HG03457 (cell line): ENCODE results near the gene ABCC1.

Experiments used
- ATAC-seq: cut with Tn5 transposase; IDR thresholded peaks from one replicate; pipeline ENCODE4 v1.9.1; 2021; ENCODE audit warnings: moderate number of reproducible peaks; ENCODE audit not compliant: unreplicated experiment

ABCC1 gene

DNA sequence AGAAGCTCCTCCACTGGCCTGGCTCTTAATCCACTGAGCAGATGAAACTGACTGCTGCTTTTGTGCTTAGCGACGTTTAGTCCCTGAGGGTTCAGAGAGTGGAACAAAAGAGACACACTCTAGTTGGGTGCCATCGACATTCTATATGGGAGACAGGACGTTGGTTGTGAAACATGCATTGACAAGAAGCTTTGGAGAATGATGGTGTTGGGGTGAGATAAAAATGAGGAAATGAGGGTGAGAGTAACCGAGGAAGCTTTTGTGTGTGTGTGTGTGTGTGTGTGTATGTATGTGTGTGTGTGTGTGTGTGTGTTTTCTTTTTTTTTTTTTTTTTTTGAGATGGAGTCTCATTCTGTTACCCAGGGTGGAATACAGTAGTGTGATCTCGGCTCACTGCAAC lies 89.5 kb downstream of the ABCC1 start:
- ATAC-seq = no peak

GRCh38 chr16:16041196-16041892 lies 91.9 kb downstream of the ABCC1 start:
- no peak for ATAC-seq

DNA sequence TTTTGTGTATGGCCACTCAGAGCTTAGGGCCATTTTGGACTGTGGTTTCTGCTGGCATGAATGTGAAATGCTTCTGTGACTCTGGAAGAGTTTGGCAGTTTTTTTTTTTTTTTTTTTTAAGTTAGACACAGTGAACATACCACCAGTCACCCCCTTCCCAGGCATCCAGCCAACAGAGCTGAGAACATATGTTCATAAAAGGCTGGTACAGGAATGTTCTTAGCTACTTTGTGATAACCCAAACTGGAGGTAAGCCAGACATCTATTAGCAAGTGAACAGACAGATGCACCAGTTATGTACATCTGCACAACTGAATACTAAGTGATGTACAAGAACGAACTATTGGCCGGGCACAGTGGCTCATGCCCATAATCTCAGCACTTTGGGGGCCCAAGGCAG lies 92.7 kb downstream of the ABCC1 start:
- no peak for ATAC-seq

DNA sequence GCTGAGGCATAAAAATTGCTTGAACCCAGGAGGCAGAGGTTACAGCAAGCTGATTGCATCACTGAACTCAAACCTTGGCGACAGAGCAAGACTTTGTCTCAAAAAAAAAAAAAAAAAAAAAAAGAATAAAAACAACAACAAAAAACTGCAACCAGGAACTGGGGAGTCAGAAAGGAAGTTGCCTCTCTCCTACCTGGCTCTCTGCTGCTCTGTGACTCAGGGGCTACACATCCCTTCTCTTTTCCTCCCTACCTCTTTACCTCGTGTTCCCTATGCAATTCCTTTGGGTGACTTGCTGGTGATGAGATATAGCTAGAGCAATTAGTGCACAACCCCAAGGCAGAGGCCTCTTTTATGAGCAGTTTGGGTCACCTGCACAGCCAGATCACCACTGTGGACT lies 95.9 kb downstream of the ABCC1 start:
- ATAC-seq = no peak

- no peak for ATAC-seq
These were observed 96.5 kb downstream of the ABCC1 start for GRCh38 chr16:16045879-16046278.

DNA sequence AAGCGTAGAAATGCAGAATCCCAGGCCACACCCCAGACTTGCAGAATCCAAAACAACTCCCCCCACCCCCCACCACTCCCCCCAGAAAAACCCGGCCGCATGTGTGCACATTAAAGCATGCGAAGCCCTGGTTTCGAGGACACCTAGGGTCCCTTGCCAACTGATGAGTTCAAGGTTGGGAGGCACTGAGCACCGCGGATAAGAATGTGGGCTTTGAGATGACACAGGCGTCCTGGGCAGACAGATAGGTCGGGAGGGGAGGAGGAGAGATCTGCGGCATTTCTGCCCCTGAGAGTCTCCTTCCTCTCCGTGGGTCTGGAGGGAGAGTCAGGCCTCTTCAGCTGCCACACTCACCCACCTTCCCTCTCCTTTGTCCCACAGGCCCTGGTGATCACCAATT lies 98.3 kb downstream of the ABCC1 start:
- no peak for ATAC-seq

- ATAC-seq = no peak
These were observed 99.6 kb downstream of the ABCC1 start for GRCh38 chr16:16048904-16049582.

GRCh38 chr16:16050106-16050505 lies 100.7 kb downstream of the ABCC1 start:
- ATAC-seq = no peak

DNA sequence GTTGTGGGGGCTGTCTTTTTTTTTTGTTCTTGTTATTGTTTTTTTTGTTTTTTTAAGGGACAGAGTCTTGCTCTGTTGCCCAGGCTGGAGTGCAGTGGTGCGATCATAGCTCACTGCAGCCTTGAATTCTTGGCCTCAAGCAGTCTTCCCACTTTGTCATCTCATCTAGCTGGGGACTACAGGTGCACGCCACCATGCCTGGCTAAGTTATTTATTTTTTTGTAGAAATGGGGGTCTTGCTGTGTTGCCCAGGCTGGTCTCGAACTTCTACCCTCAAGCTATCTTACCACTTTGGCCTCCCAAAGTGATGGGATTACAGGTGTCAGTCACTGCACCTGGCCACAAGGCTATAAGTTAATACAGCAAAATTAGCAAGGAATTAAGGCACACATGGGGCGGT lies 101.7 kb downstream of the ABCC1 start:
- no peak for ATAC-seq

GRCh38 chr16:16052916-16053315 lies 103.5 kb downstream of the ABCC1 start:
- no peak for ATAC-seq

- no peak for ATAC-seq
These were observed 107.7 kb downstream of the ABCC1 start for GRCh38 chr16:16057102-16057501.

GRCh38 chr16:16059160-16059559 lies 109.7 kb downstream of the ABCC1 start:
- ATAC-seq = no peak

GRCh38 chr16:16059895-16060590 lies 110.6 kb downstream of the ABCC1 start:
- ATAC-seq = no peak

GRCh38 chr16:16062023-16062937 lies 112.9 kb downstream of the ABCC1 start:
- no peak for ATAC-seq

DNA sequence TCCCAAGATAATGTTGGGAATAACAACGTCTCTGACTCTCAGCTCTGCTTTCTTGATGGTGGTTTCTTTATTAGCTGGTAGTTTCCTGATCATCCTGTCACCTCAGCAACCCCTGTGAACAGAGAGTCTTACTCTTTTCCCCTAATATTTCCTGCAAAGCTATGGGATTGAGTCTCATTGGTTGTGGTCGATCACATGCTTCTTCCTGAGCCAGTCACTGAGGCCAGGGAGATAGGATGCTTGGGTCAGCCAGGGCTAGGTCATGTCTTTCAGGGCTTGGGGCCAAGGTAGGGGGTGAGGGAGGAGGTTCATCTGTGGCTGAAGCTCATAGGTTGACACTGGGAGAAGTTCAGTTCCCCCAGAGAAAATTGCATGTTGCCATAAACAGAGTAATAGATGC lies 114.3 kb downstream of the ABCC1 start:
- ATAC-seq = no peak

- no peak for ATAC-seq
These were observed 115.5 kb downstream of the ABCC1 start for GRCh38 chr16:16064874-16065384.

DNA sequence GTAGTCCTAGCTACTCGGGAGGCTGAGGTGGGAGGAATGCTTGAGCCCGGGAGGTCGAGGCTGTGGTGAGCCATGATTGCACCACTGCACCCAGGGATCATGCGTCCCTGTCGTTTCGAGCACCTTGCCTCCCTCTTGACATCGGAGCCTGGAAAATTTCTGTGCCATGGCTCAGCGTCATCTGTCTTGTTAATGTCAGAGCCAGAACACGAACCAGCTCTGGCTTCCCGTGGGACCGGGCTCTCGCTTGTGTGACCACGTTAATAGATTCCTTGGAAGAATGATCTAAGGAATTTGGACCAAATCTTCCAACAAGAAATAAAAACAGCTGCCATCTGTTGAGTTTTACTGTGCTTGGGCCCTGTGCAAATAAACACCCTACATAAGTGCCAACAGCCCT lies 117.7 kb downstream of the ABCC1 start:
- no peak for ATAC-seq

GRCh38 chr16:16071631-16072244 lies 122.3 kb downstream of the ABCC1 start:
- ATAC-seq = no peak

DNA sequence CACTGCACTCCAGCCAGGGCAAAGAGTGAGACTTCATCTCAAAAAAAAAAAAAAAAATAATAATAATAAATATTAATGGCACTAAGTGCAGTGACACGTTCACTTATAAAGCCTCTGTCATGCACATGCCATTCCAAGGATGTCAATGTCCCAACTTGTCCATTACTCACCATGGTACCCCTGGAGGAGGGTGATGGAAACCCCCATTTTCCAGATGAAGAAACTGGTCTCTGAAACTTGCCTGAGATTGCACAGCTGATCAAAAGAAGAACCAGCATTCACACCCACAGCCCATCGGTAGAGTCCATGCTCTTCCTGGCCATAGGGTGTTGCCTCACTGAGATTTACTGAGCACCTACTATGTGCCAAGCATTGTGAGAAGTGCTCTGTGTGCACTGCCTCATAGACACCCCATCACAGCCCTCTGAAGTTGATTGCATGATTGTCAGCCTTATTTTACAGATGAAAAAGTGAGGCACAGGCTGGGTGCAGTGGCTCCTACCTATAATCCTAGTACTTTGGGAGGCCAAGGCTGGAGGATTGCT lies 123.7 kb downstream of the ABCC1 start:
- no peak for ATAC-seq
